ENCODE measurements around the gene GRIP1.
A peak's percentile ranks its signal among the peaks of the same experiment; 100 is the strongest.

The GRIP1 gene

GRCh38 chr12:66304296-66304900 is 374.5 kb downstream of the GRIP1 start:
- peak; percentile 20 for DNase-seq

GRCh38 chr12:66303316-66303804 is 375.5 kb downstream of the GRIP1 start:
- peak; percentile 73 for DNase-seq

- DNase-seq: no peak
Measured at GRCh38 chr12:66302827-66303169, 376.1 kb downstream of the GRIP1 start.

GRCh38 chr12:66301944-66302826 is 376.7 kb downstream of the GRIP1 start, which contains the start of gene HELB:
HELB (plus strand) TSS chr12:66302493; CDS start chr12:66302604, 111 bp downstream.
- DNase-seq: peak; percentile 99

GRCh38 chr12:66297923-66298322 is 381.0 kb downstream of the GRIP1 start:
- DNase-seq: no peak

All from activated CD4-positive, alpha-beta T cell treated with anti-CD3 and anti-CD28 coated beads, Interleukin-2, amount 50 U/mL, for 16 hours (primary cell).